ENCODE measurements around the gene TTLL13.
"Not testable (repeated sequence)": the region's sequence is repeated elsewhere in the genome, so short reads cannot be mapped to it uniquely, and the experiment has no call there.

TTLL13 gene

GRCh38 chr15:90297021-90297420, 47.7 kb downstream of the TTLL13 start:
- peaks cover 44% of the 10 kb centered on the region for H3K4me1 ChIP-seq (ENCODE audit: low read length)
- H3K27ac ChIP-seq (ENCODE audit: low read length), result no peak overlapping the region
- no peaks in the 10 kb centered on the region for H3K79me2 ChIP-seq (ENCODE audit: low read length)
- no peaks in the 10 kb centered on the region for H4K20me1 ChIP-seq (ENCODE audit: insufficient read depth, low read length)
- no peak overlapping the region for H3K9ac ChIP-seq (ENCODE audit: low read length)
- H3K36me3 ChIP-seq (replicated peaks; ENCODE audit: low read depth, low read length), result no peaks in the 10 kb centered on the region
- peak overlapping the region; percentile 43 for H3K4me2 ChIP-seq (ENCODE audit: low read length)
- no peak for TF ChIP-seq CTCF (IDR thresholded peaks at IDR 0.05; ENCODE audit: low read depth, low read length)
- no peak for TF ChIP-seq EZH2phosphoT487 (IDR thresholded peaks at IDR 0.05; ENCODE audit: low read depth)
- H3K9me3 ChIP-seq (ENCODE audit: insufficient read depth, low read length), result no peaks in the 10 kb centered on the region
- H3K4me3 ChIP-seq (ENCODE audit: low read length), result peak overlapping the region; percentile 43
- H2AFZ ChIP-seq (ENCODE audit: low read depth, low read length), result no peak overlapping the region
- H3K27me3 ChIP-seq (ENCODE audit: low read depth, low read length), result no peaks in the 10 kb centered on the region

GRCh38 chr15:90300541-90300940, 51.2 kb downstream of the TTLL13 start:
- Histone ChIP-seq H3K9ac (ENCODE audit: low read length) (no peak overlapping the region), H4K20me1 (ENCODE audit: insufficient read depth, low read length) (no peaks in the 10 kb centered on the region), H3K79me2 (ENCODE audit: low read length) (no peaks in the 10 kb centered on the region), H2AFZ (ENCODE audit: low read depth, low read length) (no peak overlapping the region), H3K4me1 (ENCODE audit: low read length) (peaks cover 27% of the 10 kb centered on the region), H3K27ac (ENCODE audit: low read length) (no peak overlapping the region), H3K9me3 (ENCODE audit: insufficient read depth, low read length) (no peaks in the 10 kb centered on the region), H3K27me3 (ENCODE audit: low read depth, low read length) (no peaks in the 10 kb centered on the region), H3K4me3 (ENCODE audit: low read length) (no peak overlapping the region), H3K36me3 (replicated peaks; ENCODE audit: low read depth, low read length) (no peaks in the 10 kb centered on the region), H3K4me2 (ENCODE audit: low read length) (peak overlapping the region; percentile 69)
- TF ChIP-seq CTCF (IDR thresholded peaks at IDR 0.05; ENCODE audit: low read depth, low read length), result no peak

- Histone ChIP-seq H3K4me3 (ENCODE audit: low read length) (peak overlapping the region; percentile 57), H3K9ac (ENCODE audit: low read length) (no peak overlapping the region), H3K36me3 (replicated peaks; ENCODE audit: low read depth, low read length) (no peaks in the 10 kb centered on the region), H3K9me3 (ENCODE audit: insufficient read depth, low read length) (no peaks in the 10 kb centered on the region), H4K20me1 (ENCODE audit: insufficient read depth, low read length) (no peaks in the 10 kb centered on the region), H2AFZ (ENCODE audit: low read depth, low read length) (peak overlapping the region; percentile 94), H3K79me2 (ENCODE audit: low read length) (no peaks in the 10 kb centered on the region), H3K4me1 (ENCODE audit: low read length) (peaks cover 26% of the 10 kb centered on the region), H3K4me2 (ENCODE audit: low read length) (peak overlapping the region; percentile 69), H3K27ac (ENCODE audit: low read length) (no peak overlapping the region), H3K27me3 (ENCODE audit: low read depth, low read length) (no peaks in the 10 kb centered on the region)
- TF ChIP-seq CTCF (IDR thresholded peaks at IDR 0.05; ENCODE audit: low read depth, low read length), result peak; percentile 92
- TF ChIP-seq EZH2phosphoT487 (IDR thresholded peaks at IDR 0.05; ENCODE audit: low read depth), result no peak
Observed at GRCh38 chr15:90300988-90301706, 51.8 kb downstream of the TTLL13 start.

GRCh38 chr15:90301707-90302300, 52.4 kb downstream of the TTLL13 start:
- no peaks in the 10 kb centered on the region for H3K27me3 ChIP-seq (ENCODE audit: low read depth, low read length)
- TF ChIP-seq EZH2phosphoT487 (IDR thresholded peaks at IDR 0.05; ENCODE audit: low read depth) (no peak), CTCF (IDR thresholded peaks at IDR 0.05; ENCODE audit: low read depth, low read length) (no peak)
- no peak overlapping the region for H3K4me2 ChIP-seq (ENCODE audit: low read length)
- no peaks in the 10 kb centered on the region for H3K9me3 ChIP-seq (ENCODE audit: insufficient read depth, low read length)
- H3K27ac ChIP-seq (ENCODE audit: low read length), result no peak overlapping the region
- no peak overlapping the region for H3K4me3 ChIP-seq (ENCODE audit: low read length)
- no peaks in the 10 kb centered on the region for H3K36me3 ChIP-seq (replicated peaks; ENCODE audit: low read depth, low read length)
- no peak overlapping the region for H3K9ac ChIP-seq (ENCODE audit: low read length)
- H2AFZ ChIP-seq (ENCODE audit: low read depth, low read length), result no peak overlapping the region
- H3K79me2 ChIP-seq (ENCODE audit: low read length), result no peaks in the 10 kb centered on the region
- peaks cover 26% of the 10 kb centered on the region for H3K4me1 ChIP-seq (ENCODE audit: low read length)
- H4K20me1 ChIP-seq (ENCODE audit: insufficient read depth, low read length), result no peaks in the 10 kb centered on the region

- H3K9me3 ChIP-seq (ENCODE audit: insufficient read depth, low read length); H4K20me1 ChIP-seq (ENCODE audit: insufficient read depth, low read length); H3K4me2 ChIP-seq (ENCODE audit: low read length); H3K9ac ChIP-seq (ENCODE audit: low read length); H3K4me3 ChIP-seq (ENCODE audit: low read length); H3K36me3 ChIP-seq (replicated peaks; ENCODE audit: low read depth, low read length); H3K27me3 ChIP-seq (ENCODE audit: low read depth, low read length); H3K79me2 ChIP-seq (ENCODE audit: low read length); H3K27ac ChIP-seq (ENCODE audit: low read length); H2AFZ ChIP-seq (ENCODE audit: low read depth, low read length): not testable (repeated sequence)
- H3K4me1 ChIP-seq (ENCODE audit: low read length), result peaks cover 18% of the 10 kb centered on the region
Observed at GRCh38 chr15:90305355-90305754, 56.0 kb downstream of the TTLL13 start.

Measured in OCI-LY3 (cell line).